ENCODE data around the gene RAP1A. TPM values are rescaled to one million over a fixed set of nuclear protein-coding genes. Genes with fewer than 3 reads are reported as not detected.

RAP1A gene
- polyA plus RNA-seq, 1 of the 3 experiments (the other 2 are of a cell fraction): 17.7 TPM

DNA sequence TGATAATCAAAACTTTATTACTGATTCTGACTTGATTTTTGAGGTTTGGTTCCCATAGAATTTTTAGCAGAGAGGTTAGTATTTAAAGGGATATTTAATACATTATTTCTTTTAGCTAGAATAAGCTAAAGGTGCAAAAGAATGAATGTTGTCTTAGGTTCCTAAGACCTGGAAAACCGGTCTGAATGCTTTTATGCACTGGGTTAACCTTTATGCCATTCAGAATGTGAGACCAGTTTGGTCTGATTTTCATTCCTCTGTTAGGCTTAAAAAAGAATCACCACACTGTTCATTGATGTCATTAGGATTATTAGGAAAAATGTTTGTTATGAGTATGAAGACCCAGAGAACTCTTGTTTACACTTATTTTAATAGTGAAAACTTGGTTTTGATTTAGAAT lies 30.1 kb downstream of the RAP1A start:
- POLR2A ChIA-PET: no interaction called here
- Histone ChIP-seq H2AFZ (ENCODE audit: low read depth) (no peak overlapping the region), H3K4me2 (no peak overlapping the region), H3K4me3 (ENCODE audit: low read depth in 2 of 2, low read length in 1 of 2) (no peak overlapping the region), H3K9ac (no peak overlapping the region), H3K4me1 (ENCODE audit: control insufficient read depth in 1 of 2, insufficient read depth in 2 of 2, low read depth in 1 of 2, low read length in 1 of 2) (no peaks in the 10 kb centered on the region), H3K9me3 (no peaks in the 10 kb centered on the region), H4K20me1 (ENCODE audit: insufficient read depth) (no peaks in the 10 kb centered on the region), H3K27me3 (ENCODE audit: insufficient read depth) (no peaks in the 10 kb centered on the region), H3K36me3 (replicated peaks in 1 of 2; ENCODE audit: control insufficient read depth in 1 of 2, insufficient read depth in 2 of 2, low read length in 1 of 2) (peaks cover 0 to 7% of the 10 kb centered on the region in 2 experiments), H3F3A (replicated peaks; ENCODE audit: insufficient read depth) (peaks cover 3% of the 10 kb centered on the region), H3K79me2 (ENCODE audit: insufficient read depth) (peaks cover 59% of the 10 kb centered on the region), H3K9me2 (no peaks in the 10 kb centered on the region), H3K27ac (ENCODE audit: low read depth in 2 of 2, low read length in 1 of 2) (no peak overlapping the region)
- CTCF ChIA-PET: interaction anchor here (0.7 to 1.7 kb wide), 4 partner anchors 10 to 142 kb away, joined by 3 to 9 read pairs (median 4); no protein-coding TSS in a partner anchor
- TF ChIP-seq NFIC (IDR thresholded peaks at IDR 0.05; ENCODE audit: borderline replicate concordance) (no peak), USF1 (IDR thresholded peaks at IDR 0.05; ENCODE audit: borderline replicate concordance, low read depth) (no peak), CHD2 (IDR thresholded peaks at IDR 0.05; ENCODE audit: low read length, partially characterized antibody) (no peak), MXI1 (IDR thresholded peaks at IDR 0.05; ENCODE audit: low read depth, low read length) (no peak), MAX (IDR thresholded peaks at IDR 0.05; ENCODE audit: low read depth) (no peak), IRF3 (IDR thresholded peaks at IDR 0.05; ENCODE audit: low read depth, low read length) (no peak), RFX5 (IDR thresholded peaks at IDR 0.05; ENCODE audit: low read length) (no peak), FOSL2 (IDR thresholded peaks at IDR 0.05; ENCODE audit: borderline replicate concordance, low read depth) (no peak)
- TF ChIP-seq, protein P1, sequence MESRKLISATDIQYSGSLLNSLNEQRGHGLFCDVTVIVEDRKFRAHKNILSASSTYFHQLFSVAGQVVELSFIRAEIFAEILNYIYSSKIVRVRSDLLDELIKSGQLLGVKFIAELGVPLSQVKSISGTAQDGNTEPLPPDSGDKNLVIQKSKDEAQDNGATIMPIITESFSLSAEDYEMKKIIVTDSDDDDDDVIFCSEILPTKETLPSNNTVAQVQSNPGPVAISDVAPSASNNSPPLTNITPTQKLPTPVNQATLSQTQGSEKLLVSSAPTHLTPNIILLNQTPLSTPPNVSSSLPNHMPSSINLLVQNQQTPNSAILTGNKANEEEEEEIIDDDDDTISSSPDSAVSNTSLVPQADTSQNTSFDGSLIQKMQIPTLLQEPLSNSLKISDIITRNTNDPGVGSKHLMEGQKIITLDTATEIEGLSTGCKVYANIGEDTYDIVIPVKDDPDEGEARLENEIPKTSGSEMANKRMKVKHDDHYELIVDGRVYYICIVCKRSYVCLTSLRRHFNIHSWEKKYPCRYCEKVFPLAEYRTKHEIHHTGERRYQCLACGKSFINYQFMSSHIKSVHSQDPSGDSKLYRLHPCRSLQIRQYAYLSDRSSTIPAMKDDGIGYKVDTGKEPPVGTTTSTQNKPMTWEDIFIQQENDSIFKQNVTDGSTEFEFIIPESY (IDR thresholded peaks at IDR 0.05; ENCODE audit: borderline replicate concordance, low read depth): no peak
- WGBS (ENCODE audit: low lambda C conversion rate): 91% methylated on average over 1 of the region's 1 CpG
- no peak for DNase-seq

- Histone ChIP-seq H3K36me3 (replicated peaks in 1 of 2; ENCODE audit: control insufficient read depth in 1 of 2, insufficient read depth in 2 of 2, low read length in 1 of 2) (peaks cover 0 to 7% of the 10 kb centered on the region in 2 experiments), H3K79me2 (ENCODE audit: insufficient read depth) (peaks cover 62% of the 10 kb centered on the region)
- CTCF ChIA-PET: interaction anchor here (1.0 kb wide), 1 partner anchor 145 kb away, joined by 4 read pairs; no protein-coding TSS in a partner anchor
These were observed 34.1 kb downstream of the RAP1A start for GRCh38 chr1:111653709-111654108.

More at GRCh38 chr1:111653709-111654108, 34.1 kb downstream of the RAP1A start:
- Histone ChIP-seq H3K9ac (no peak overlapping the region), H3K9me2 (no peaks in the 10 kb centered on the region), H3K9me3 (no peaks in the 10 kb centered on the region), H3K4me2 (no peak overlapping the region), H4K20me1 (ENCODE audit: insufficient read depth) (no peaks in the 10 kb centered on the region), H2AFZ (ENCODE audit: low read depth) (no peak overlapping the region), H3K27ac (ENCODE audit: low read depth in 2 of 2, low read length in 1 of 2) (no peak overlapping the region), H3K27me3 (ENCODE audit: insufficient read depth) (no peaks in the 10 kb centered on the region), H3K4me1 (ENCODE audit: control insufficient read depth in 1 of 2, insufficient read depth in 2 of 2, low read depth in 1 of 2, low read length in 1 of 2) (no peaks in the 10 kb centered on the region), H3K4me3 (ENCODE audit: low read depth in 2 of 2, low read length in 1 of 2) (no peak overlapping the region), H3F3A (replicated peaks; ENCODE audit: insufficient read depth) (peaks cover 4% of the 10 kb centered on the region)
- no peak for TF ChIP-seq JUND (IDR thresholded peaks at IDR 0.05)
- no peak for TF ChIP-seq POLR2AphosphoS5 (IDR thresholded peaks at IDR 0.05; ENCODE audit: low read depth, low read length)
- TF ChIP-seq, protein P2, sequence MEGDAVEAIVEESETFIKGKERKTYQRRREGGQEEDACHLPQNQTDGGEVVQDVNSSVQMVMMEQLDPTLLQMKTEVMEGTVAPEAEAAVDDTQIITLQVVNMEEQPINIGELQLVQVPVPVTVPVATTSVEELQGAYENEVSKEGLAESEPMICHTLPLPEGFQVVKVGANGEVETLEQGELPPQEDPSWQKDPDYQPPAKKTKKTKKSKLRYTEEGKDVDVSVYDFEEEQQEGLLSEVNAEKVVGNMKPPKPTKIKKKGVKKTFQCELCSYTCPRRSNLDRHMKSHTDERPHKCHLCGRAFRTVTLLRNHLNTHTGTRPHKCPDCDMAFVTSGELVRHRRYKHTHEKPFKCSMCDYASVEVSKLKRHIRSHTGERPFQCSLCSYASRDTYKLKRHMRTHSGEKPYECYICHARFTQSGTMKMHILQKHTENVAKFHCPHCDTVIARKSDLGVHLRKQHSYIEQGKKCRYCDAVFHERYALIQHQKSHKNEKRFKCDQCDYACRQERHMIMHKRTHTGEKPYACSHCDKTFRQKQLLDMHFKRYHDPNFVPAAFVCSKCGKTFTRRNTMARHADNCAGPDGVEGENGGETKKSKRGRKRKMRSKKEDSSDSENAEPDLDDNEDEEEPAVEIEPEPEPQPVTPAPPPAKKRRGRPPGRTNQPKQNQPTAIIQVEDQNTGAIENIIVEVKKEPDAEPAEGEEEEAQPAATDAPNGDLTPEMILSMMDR (IDR thresholded peaks at IDR 0.05): no peak
- no peak for TF ChIP-seq USF2 (IDR thresholded peaks at IDR 0.05; ENCODE audit: borderline replicate concordance, low read depth, low read length)
- no peak for TF ChIP-seq FOSL2 (IDR thresholded peaks at IDR 0.05; ENCODE audit: borderline replicate concordance, low read depth)
- TF ChIP-seq, protein P3, sequence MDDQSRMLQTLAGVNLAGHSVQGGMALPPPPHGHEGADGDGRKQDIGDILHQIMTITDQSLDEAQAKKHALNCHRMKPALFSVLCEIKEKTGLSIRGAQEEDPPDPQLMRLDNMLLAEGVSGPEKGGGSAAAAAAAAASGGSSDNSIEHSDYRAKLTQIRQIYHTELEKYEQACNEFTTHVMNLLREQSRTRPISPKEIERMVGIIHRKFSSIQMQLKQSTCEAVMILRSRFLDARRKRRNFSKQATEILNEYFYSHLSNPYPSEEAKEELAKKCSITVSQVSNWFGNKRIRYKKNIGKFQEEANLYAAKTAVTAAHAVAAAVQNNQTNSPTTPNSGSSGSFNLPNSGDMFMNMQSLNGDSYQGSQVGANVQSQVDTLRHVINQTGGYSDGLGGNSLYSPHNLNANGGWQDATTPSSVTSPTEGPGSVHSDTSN (IDR thresholded peaks at IDR 0.05): no peak
- no peak for TF ChIP-seq NRF1 (IDR thresholded peaks at IDR 0.05; ENCODE audit: low read depth, low read length)
- no peak for TF ChIP-seq ELF1 (IDR thresholded peaks at IDR 0.05)
- no peak for TF ChIP-seq TAF1 (IDR thresholded peaks at IDR 0.05; ENCODE audit: borderline replicate concordance, low read depth, low read length)
- no peak for TF ChIP-seq IRF3 (IDR thresholded peaks at IDR 0.05; ENCODE audit: low read depth, low read length)
- TF ChIP-seq CHD2 (IDR thresholded peaks at IDR 0.05; ENCODE audit: low read length, partially characterized antibody): no peak
- TF ChIP-seq RFX5 (IDR thresholded peaks at IDR 0.05; ENCODE audit: low read length): no peak
- WGBS (ENCODE audit: low lambda C conversion rate): 93% methylated on average over 1 of the region's 1 CpG
- no peak for DNase-seq
- POLR2A ChIA-PET: no interaction called here
